A673 (cell line): ENCODE data around the gene DNLZ.

Source experiments
- CTCF ChIP-seq: fragments of 300-800, 200-600 bp; sonication (generic); conservative IDR thresholded peaks from 2 replicates; pipeline ENCODE4 v1.5.1; 2017; ENCODE audit warnings: low read depth, mild to moderate bottlenecking, antibody characterized with exemption, low read length, moderate library complexity, mixed read lengths
- EZH2 ChIP-seq: fragments of 200-600 bp; sonication (generic); IDR thresholded peaks from 2 replicates; pipeline ENCODE4 v1.6.1; 2017; ENCODE audit warnings: borderline replicate concordance, low read depth, mild to moderate bottlenecking, mixed read lengths, antibody characterized with exemption, low read length; ENCODE audit not compliant: poor library complexity, severe bottlenecking

- TF ChIP-seq CTCF (no peak), EZH2 (no peak)
These were observed 44.7 kb downstream of the DNLZ start for GRCh38 chr9:136318776-136319241.
